GM18511 (cell line): Measurements from ENCODE around the gene ART5.
"Not testable (repeated sequence)": the region's sequence is repeated elsewhere in the genome, so short reads cannot be mapped to it uniquely, and the experiment has no call there.

Source experiments
- ATAC-seq: cut with Tn5 transposase; IDR thresholded peaks from one replicate; pipeline ENCODE4 v1.9.1; 2021; ENCODE audit warnings: mild to moderate bottlenecking, moderate library complexity; ENCODE audit not compliant: unreplicated experiment

The ART5 gene

DNA sequence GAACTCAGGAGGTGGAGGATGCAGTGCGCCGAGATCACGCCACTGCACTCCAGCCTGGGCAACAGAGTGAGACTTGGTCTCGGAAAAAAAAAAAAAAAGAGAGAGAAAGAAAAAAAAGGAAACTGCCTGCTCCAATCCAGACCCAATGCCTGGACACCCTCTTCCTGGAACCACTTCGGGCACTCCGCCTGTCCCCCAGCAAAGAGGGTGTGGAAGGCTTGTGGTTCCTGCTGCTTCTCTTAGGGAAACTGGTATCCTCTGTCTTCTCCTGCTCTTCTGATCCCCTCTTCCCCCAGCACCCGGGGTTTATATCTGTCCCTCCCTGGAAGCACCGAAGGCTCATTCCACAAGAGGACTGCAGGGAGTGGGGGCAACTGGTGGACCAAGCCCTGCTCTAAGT, 16.5 kb upstream of the ART5 start:
- ATAC-seq, result no peak

DNA sequence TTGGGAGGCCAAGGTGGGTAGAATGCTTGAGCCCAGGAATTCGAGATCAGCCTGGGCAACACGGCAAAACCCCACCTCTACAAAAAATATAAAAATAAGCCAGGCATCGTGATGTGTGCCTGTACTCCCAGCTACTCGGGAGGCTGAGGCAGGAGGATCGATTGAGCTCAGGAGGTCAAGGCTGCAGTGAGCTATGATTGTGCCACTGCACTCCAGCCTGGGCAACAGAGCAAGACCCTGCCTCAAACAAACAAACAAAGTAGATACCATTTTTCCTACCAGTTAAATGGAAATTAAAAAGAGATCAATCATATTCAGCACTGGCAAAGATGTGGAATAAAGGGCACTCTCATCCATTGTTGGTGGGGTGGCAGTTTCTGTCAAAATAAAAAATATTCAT, 15.5 kb upstream of the ART5 start:
- ATAC-seq, result not testable (repeated sequence)

DNA sequence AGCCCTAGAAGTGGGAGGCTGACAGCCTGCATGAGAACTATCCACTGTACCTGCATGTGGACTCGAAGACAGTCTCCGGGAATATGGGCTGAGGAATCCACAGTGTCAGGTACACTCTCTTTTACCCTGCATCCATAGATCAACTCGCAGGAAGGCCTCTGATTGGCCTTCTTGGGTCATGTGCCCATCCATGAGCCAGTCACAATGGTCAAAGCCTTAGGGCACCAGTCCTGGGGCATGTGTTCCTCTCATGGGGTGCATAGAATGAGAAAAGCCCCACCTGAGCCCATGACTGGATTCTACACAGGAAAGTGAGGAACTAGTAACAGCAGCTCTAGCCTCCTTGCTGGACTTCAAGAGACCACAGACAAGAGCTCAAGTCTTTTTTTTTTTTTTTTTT, 13.8 kb upstream of the ART5 start:
- ATAC-seq, result no peak

DNA sequence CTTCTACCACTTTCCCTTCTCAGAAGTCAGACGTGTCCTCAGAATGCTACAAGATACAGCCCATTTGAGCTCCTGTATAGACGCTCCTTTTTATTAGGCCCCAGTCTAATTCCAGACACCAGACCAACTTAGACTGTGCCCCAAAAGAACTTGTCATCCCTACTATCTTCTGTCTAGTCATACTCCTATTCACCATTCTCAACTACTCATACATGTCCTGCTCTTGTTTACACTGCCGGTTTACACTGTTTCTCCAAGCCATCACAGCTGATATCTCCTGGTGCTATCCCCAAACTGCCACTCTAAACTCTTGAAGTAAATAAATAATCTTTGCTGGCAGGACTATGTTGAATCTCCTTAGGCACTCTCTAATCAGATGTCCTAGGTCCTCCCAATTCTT, 10.7 kb upstream of the ART5 start:
- not testable (repeated sequence) for ATAC-seq

DNA sequence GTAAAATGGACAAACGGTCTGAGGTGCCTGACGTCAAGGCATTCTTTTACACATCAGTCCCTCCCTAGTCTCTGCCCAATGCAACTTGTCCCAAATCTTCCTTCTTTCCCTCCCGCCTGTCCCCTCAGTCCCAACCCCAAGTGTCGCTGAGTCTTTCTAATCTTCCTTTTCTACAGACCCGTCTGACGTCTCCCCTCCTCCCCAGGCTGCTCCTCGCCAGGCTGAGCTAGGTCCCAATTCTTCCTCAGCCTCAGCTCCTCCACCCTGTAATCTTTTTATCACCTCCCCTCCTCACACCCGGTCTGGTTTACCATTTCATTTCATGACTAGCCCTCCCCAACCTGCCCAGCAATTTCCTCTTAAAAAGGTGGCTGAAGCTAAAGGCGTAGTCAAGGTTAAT, 7.6 kb upstream of the ART5 start:
- not testable (repeated sequence) for ATAC-seq

DNA sequence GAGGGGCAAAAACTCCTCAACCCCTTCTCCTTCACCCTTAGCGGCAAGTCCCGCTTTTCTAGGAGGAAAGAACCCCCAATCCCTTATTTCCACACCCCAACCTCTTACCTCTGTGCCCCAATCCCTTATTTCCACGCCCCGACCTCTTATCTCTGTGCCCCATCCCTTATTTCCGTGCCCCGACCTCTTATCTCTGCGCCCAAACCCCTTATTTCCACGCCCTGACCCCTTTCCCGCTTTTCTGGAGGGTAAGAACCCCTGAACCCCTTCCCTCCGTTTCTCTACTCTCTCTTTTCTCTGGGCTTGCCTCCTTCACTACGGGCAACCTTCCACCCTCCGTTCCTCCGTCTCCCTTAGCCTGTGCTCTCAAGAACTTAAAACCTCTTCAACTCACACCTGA, 7.1 kb upstream of the ART5 start:
- ATAC-seq, result not testable (repeated sequence)

DNA sequence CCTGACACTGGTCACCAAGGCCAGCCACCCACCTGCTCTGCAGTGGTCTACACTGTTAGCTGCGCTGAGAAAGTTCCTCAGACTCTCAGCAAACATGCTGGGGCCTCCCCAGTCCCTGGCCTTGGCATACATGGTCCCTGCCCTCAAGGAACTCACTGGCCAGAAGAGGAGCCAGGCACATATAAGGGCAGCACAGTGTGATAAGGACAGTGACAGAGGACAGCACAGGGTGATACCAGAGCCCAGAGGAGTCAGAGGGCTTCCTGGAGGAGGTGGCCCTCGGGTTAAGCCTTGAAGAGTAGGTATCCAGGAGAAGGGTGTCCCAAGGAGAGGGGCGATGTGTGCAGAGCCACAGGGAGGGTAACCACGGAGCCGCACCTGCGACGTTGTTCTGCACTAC, 3.8 kb upstream of the ART5 start:
- no peak for ATAC-seq

DNA sequence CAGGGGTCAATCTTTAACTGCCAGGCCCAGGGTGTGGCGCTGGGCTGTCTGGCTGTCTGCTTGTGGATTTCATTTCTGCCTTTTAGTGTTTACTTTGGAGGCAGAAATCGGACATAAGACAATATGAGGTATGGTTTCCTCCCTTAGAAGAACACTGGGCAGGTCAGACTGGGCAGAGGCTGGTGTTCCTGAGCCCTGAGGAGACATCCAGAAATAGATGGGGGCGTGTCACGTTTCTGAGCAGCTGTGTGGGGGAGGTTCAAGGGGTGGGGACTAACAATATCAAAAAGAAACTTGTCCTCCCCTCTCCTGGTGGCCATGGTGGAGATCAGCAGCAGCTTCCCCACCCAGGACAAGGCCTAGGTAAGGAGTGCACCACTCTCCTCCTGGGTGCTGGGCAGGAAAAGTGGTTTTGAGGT, 3.0 kb upstream of the ART5 start, which contains the start of gene ART1:
Gene ART1, plus strand, starts transcription at position 312 of the 419 bp plus-strand sequence. CDS start 14,086 bp downstream, outside the sequence.
- no peak for ATAC-seq

DNA sequence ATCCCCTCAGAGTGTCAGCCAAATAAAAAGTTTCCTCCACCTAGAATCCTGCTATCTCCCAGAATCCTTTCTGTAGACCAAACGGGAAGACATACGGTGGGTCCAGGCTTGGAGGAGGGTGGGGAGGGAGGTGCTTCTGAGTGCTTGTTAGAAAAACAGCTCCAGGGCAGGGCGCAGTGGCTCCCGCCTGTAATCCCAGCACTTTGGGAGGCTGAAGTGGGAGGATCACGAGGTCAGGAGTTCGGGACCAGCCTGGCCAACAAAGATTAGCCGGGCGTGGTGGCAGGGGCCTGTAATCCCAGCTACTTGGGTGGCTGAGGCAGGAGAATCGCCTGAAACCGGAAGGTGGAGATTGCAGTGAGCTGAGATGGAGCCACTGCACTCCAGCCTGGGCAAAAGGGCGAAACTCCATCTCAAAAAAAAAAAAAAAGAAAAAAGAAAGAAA, 1.3 kb upstream of the ART5 start:
- ATAC-seq, result not testable (repeated sequence)

DNA sequence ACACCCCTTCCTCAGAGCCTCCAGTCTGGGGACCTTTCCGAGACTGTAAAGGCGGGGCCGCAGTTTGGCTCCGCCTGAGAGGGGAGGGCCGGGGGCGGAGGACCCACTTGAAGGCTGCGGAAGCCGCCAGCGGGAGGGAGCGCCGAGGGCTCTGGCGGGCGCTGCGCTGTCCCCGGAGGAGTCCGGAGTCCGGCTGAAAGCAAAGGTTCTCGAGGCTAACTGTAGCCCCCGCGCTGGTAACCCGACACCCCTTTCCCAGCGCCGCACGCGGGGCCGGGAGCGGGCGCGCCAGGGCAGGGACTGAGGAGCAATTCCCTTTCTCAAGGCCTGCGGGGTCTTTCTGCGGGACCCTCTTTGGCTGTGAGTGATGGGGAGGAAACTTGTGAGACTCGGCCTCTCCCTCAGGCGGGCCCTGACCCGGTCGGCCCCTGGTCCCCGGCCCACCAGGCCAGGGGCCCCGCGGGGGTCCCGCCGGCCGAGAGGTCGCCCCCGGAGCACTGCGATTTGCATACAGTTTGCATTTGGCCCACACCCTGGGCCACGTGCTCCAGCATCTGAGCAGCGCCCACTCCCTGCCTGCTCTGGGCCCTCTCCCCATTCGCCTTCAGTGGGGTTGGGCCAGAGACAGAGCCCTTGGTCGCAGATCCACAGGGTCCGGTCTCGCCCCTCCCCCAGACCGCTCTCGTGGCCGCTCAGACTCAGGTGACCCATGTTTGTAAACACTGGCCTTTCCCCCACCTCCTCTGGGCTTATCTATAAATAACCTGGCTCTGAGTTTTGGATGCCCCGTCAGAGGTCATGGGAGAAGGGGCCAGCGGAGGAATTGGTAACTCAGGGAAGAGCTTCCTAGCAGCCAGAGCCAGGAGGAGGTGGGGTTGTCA, 519 bp upstream of the ART5 start:
- ATAC-seq, result no peak

DNA sequence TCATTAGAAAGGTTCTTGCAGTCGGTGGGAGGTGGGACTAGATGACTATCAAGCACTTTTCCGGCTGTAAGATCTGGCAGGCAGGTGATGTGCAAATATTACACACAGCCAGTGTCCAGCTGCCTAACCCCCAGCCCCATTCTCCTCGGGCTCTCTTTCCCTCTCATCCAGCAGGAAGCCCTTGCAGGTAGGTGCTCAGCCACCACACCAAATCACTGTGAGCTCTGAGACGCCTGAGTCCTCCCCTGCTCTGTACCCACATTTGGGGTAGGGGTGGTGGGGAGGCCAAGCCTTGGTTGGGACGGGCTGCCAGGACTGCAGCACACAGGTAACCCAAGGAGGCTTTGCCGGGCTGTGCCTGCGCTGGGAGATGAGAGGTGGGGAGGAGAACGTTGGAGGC, 601 bp downstream of the ART5 start:
- no peak for ATAC-seq

DNA sequence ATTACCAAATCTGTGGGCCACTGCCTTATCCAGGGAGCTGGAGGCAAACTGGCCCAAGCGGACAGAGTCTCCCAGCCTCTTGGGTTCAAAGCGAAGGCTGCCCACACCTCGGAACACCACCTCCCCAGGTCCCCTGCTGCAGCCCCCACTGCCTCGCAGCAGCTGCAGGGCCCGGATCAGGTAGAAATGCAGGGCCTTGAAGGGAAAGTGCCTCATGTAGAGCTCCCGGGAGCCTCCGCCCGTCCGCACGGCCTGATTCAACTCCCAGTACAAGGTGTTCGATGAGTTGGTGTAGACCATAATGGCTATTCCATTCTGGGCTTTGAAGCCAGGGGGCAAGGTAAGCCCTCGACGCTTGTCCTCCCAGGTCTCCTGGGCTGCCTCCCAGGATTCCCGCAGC, 2.0 kb downstream of the ART5 start:
- ATAC-seq, result no peak

DNA sequence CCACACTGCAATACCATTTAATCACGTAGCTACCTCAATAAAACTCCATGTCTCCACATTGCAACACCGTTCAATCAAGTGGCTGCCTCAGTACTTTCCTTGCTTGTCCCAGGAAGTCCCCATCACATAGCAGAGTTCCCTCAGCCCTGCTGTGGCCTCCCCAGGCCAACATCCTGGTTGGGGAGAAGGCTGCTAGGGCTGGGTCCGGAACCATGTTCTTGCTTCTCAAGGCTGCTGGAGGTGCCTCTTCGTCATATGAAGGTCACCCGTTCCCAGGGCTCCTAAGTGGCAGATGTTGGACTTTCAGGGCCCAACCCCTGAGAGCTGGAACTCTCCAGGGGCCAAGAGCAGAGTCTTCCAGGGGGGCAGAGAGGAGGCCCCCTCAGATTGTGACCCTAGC, 3.3 kb downstream of the ART5 start:
- ATAC-seq, result no peak

DNA sequence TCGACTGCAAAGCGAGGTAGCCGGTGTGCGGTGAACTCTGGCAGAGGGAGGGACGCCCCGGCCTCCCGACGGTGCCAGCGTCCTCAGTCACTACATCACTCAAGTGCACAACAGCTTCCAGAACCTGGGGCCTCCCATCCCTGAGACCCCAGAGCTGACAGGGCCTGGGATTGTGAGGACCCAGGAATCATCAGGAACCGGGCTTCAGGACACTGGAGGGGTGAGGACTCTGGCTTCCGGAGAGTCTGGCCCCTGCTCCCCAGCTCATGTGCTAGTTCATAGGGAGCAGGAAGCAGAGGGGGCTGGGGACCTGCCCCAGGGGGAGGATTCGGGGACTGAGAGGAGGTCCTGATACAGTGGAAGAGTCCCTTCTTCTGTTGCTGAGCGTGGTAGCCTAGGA, 4.6 kb downstream of the ART5 start:
- no peak for ATAC-seq

DNA sequence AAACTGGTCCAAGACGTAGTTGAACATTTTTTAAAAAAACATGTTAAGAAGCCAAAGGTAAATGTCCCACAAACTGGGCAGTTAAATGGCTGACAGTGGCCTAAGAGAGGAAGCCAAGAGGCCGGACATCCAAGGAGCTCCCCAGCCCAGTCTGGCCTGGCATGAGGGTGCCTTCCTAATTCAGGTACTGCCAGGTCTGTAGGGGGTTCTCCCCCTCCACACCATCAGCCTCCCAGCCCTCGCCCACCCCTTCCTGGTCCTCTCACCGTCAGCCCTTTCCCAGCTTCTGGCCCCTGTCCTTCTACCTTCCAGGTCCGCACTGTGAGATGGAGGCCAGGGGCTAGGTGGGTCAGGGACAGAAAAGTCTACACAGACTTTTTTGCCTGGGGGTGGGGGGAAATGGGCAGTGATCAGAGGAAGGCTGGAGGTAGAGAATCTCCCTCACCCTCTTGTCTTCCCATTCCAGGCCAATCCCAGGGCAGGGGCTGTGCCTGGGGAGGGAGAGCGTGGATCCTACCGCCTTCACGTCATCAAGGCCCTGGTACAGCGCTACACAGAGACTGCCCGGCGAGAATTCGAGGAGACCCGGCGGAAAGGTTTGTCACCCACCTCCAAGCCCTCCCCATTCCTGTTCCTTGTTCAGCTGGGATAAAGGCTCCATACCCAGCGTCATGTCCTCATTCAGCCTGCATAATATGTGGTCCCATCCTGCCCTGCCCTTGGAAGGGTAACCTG, 6.0 kb downstream of the ART5 start:
- no peak for ATAC-seq

DNA sequence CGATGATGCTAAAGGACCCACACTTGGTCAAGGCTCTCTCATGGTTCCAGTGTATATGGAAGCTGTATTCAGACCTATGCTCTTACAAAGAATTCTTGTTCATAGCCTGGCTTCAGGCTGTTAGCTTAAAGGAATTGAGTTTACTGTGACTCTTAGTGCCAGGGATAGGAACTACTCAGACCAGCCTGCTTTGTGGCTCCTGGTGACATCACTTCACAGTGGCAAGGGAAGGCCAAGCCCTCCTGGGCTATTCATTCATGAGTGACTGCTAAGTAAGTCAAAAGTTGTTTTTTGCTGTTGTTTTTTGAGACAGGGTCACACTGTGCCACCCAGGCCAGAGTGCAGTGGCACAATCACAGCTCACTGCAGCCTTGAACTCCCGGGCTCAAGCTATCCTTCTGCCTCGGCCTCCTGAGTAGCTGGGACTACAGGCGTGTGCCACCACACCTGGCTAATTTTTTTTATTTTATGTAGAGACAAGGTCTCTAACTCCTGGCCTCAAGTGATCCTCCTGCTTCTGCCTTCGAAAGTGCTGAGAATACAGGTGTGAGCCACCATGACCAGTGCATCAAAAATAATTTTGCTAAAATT, 9.6 kb downstream of the ART5 start:
- no peak for ATAC-seq

DNA sequence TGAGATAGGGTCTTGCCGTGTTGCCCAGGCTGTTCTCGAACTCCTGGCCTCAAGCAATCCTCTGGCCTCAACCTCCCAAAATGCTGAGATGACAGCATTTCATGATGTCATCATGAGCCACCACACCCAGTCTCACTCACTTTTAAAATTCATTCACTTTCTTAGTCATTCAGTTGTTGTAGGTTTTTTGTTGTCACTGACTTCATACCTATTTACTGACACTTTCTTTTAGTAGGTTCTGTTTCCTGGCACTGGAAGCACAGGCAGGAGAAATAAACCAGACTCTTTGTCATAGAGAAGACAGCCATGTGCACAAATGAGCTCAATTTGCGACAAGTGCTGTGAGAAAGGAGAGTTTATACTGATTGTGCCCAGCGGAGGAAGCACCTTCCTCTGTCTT, 10.5 kb downstream of the ART5 start:
- ATAC-seq, result no peak

DNA sequence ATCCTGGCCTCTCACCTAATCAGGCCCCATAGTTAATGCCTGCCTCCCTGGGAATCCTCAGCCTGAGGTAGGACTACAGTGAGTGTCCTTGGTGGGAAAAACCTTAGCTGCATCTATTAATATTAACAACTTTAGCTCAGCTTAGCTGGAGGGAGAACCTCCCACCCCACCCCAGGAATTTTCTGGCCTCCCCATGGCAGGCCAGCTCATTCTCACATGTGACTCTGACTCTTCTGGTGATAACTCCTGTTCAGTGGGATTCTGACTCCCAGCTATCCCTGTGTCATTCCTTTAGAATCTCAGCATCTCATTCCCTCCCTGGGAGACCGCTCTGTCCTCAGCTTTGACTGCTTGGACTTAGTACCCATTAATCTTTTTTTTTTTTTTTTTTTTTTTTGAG, 14.5 kb downstream of the ART5 start:
- no peak for ATAC-seq

DNA sequence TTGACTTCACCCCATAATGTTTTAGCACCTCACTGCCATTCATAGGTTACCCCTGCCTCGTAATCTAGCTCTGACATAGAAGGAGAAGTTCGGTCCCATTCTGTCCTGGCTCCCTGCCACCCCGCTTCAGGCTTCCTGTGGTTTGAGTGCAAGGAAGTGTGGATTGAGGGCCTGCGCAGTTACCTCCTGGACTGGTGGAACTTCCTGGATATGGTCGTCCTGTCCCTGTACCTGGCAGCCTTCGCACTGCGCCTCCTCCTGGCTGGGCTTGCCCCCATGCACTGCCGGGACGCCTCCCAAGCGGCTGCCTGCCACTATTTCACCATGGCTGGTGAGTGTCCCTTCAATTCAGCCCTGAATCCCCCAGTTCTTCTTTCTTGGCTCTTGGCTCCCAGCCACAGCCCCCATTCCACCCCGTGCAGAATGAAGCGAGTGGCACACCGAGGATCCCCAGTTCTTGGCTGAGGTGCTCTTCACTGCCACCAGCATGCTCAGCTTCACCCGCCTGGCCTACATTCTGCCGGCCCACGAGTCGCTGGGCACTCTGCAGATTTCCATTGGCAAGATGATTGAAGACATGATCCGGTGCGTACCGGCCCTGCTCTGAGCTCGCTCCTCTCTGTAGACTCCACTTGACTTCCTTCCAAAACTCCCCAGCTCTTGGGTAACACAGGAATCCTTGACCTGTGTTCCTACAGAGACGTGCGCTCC, 15.4 kb downstream of the ART5 start:
- no peak for ATAC-seq

DNA sequence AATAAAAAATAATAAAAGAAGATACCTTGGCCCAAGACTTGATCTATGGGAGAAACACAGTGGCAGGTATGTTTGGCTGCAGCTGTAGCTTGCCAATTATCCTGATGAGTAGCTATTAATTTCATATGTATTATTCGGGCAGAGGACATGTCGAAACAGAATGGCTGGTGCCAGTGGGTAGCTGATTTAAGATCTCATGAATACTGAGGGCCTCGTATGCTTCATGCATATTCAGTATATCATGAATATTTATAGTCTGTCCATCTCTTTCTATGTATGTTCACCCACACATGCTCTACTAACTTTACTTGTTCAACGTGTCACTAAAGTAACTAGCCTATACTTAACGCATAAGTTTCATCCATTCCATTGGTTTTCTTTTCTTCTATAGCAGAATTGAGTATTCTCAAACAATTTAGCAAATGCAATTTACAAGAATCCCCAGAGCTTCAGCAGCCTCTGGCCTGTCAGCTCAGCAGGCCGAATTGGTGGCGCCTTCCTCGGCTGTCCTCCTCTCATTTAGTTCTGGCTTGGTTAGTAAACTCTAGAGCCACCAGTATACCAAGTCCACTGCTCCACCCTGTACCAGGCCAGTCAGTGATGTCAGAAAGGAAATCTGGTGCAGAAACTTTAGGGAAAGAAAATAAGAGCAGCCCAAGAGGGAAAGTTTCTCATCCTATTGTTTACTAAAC, 17.9 kb downstream of the ART5 start:
- no peak for ATAC-seq
